ENCODE results near the gene EWSR1.

EWSR1 gene

GRCh38 chr22:29306835-29307595 is 38.9 kb downstream of the EWSR1 start:
- in situ Hi-C loops (cut with MboI; ENCODE audit: low pct_unique_long_range_greater_than_20kb, low sequenced_read_pairs, unreplicated experiment) = no loop called here
- peak; percentile 63 for DNase-seq (ENCODE audit: low spot score)

GRCh38 chr22:29307596-29308147 is 39.6 kb downstream of the EWSR1 start:
- no peak for TF ChIP-seq CTCF (IDR thresholded peaks at IDR 0.05; ENCODE audit: extremely low read depth, insufficient read depth, missing control alignments)
- in situ Hi-C loops (cut with MboI; ENCODE audit: low pct_unique_long_range_greater_than_20kb, low sequenced_read_pairs, unreplicated experiment) = no loop called here
- DNase-seq (ENCODE audit: low spot score) = peak; percentile 48

More at GRCh38 chr22:29306835-29307595, 38.9 kb downstream of the EWSR1 start:
- peak; percentile 4 for TF ChIP-seq CTCF (IDR thresholded peaks at IDR 0.05; ENCODE audit: extremely low read depth, insufficient read depth, missing control alignments)

GRCh38 chr22:29308148-29308790 is 40.2 kb downstream of the EWSR1 start:
- DNase-seq (ENCODE audit: low spot score) = peak; percentile 17
- in situ Hi-C loops (cut with MboI; ENCODE audit: low pct_unique_long_range_greater_than_20kb, low sequenced_read_pairs, unreplicated experiment) = no loop called here
- TF ChIP-seq CTCF (IDR thresholded peaks at IDR 0.05; ENCODE audit: extremely low read depth, insufficient read depth, missing control alignments) = no peak

GRCh38 chr22:29308791-29309262 is 40.8 kb downstream of the EWSR1 start:
- no peak for TF ChIP-seq CTCF (IDR thresholded peaks at IDR 0.05; ENCODE audit: extremely low read depth, insufficient read depth, missing control alignments)
- DNase-seq (ENCODE audit: low spot score) = peak; percentile 43
- in situ Hi-C loops (cut with MboI; ENCODE audit: low pct_unique_long_range_greater_than_20kb, low sequenced_read_pairs, unreplicated experiment) = no loop called here

GRCh38 chr22:29309332-29310064 is 41.4 kb downstream of the EWSR1 start:
- TF ChIP-seq CTCF (IDR thresholded peaks at IDR 0.05; ENCODE audit: extremely low read depth, insufficient read depth, missing control alignments) = no peak
- DNase-seq (ENCODE audit: low spot score) = peak; percentile 44
- in situ Hi-C loops (cut with MboI; ENCODE audit: low pct_unique_long_range_greater_than_20kb, low sequenced_read_pairs, unreplicated experiment) = no loop called here

Data from GM13977 (cell line).